Ishikawa (cell line): ENCODE results near the gene ANKRD44.

Source experiments
- CREB1 ChIP-seq: IDR thresholded peaks from 2 replicates; pipeline ENCODE4 v1.6.1; 2012; ENCODE audit warnings: low read depth
- TAF1 ChIP-seq: IDR thresholded peaks from 2 replicates; pipeline ENCODE4 v1.6.1; 2012; ENCODE audit warnings: low read depth, mild to moderate bottlenecking
- TF ChIP-seq, protein P1 (sequence below): IDR thresholded peaks from 2 replicates; pipeline ENCODE4 v1.6.1; 2012; ENCODE audit warnings: low read depth, mild to moderate bottlenecking

DNA sequence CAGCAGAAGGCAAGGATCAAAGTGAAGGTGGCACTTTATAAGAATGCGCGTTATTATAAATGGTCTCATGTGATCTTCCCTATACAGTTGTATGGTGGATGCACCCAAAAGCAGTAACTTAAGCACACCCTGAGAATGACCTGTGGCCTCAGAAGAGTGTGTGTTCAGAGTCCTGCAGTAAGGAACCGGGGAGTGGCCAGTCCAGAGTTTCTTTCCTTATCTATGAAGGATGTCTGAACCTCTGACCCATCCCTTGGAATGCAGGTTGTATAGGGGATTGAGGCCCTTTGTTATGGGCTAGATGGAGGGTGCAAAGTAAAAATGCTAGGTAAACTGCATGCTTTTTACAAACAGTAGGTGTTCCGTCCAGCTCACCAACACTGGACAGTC is 43.6 kb upstream of the ANKRD44 start:
- TF ChIP-seq, protein P1, sequence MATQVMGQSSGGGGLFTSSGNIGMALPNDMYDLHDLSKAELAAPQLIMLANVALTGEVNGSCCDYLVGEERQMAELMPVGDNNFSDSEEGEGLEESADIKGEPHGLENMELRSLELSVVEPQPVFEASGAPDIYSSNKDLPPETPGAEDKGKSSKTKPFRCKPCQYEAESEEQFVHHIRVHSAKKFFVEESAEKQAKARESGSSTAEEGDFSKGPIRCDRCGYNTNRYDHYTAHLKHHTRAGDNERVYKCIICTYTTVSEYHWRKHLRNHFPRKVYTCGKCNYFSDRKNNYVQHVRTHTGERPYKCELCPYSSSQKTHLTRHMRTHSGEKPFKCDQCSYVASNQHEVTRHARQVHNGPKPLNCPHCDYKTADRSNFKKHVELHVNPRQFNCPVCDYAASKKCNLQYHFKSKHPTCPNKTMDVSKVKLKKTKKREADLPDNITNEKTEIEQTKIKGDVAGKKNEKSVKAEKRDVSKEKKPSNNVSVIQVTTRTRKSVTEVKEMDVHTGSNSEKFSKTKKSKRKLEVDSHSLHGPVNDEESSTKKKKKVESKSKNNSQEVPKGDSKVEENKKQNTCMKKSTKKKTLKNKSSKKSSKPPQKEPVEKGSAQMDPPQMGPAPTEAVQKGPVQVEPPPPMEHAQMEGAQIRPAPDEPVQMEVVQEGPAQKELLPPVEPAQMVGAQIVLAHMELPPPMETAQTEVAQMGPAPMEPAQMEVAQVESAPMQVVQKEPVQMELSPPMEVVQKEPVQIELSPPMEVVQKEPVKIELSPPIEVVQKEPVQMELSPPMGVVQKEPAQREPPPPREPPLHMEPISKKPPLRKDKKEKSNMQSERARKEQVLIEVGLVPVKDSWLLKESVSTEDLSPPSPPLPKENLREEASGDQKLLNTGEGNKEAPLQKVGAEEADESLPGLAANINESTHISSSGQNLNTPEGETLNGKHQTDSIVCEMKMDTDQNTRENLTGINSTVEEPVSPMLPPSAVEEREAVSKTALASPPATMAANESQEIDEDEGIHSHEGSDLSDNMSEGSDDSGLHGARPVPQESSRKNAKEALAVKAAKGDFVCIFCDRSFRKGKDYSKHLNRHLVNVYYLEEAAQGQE, result no peak
- TF ChIP-seq CREB1 (no peak), TAF1 (no peak)
